Esophagus squamous epithelium (tissue), 5 donors: Measurements from ENCODE around the gene UGT2B7. TPM values are rescaled to one million over a fixed set of nuclear protein-coding genes. Genes with fewer than 3 reads are reported as not detected.

ENCODE experiments used
- DNase-seq: peaks from one replicate; lab custom pipeline; 2025; lab: John Stamatoyannopoulos, UW
- H3K27ac ChIP-seq, 4 donors: fragments of 200-600 bp; sonication (generic); one replicate each; pipeline ENCODE4 v1.5.1; 2016 to 2019; ENCODE audit warnings: mild to moderate bottlenecking in 1 of 4
- H3K27me3 ChIP-seq, 4 donors: fragments of 200-600 bp; sonication (generic); 1 replicate in 3 of 4; 2 replicates in 1 of 4; pipeline versions ENCODE4 v1.5.1 to v1.6.0; 2017 to 2021; ENCODE audit warnings: antibody characterized with exemption in 1 of 4
- H3K36me3 ChIP-seq, 3 donors: fragments of 200-600 bp; sonication (generic); one replicate each; pipeline ENCODE4 v1.5.1; 2016 to 2019
- H3K4me1 ChIP-seq, 3 donors: fragments of 200-600 bp; sonication (generic); one replicate each; pipeline ENCODE4 v1.5.1; 2017 to 2019
- H3K4me3 ChIP-seq, 4 donors: fragments of 200-600 bp; sonication (generic); 1 replicate in 3 of 4; 2 replicates in 1 of 4; pipeline ENCODE4 v1.5.1; 2016 to 2019; ENCODE audit warnings: mild to moderate bottlenecking in 2 of 4, moderate library complexity in 1 of 4
- H3K9me3 ChIP-seq, 3 donors: fragments of 200-600 bp; sonication (generic); one replicate each; pipeline ENCODE4 v1.5.1; 2016 to 2019
- POLR2A ChIP-seq, 4 donors: fragments of 450-650 bp; IDR thresholded peaks; one replicate each; pipeline ENCODE4 v1.6.1; 2017; ENCODE audit warnings: antibody characterized with exemption in 4 of 4, mild to moderate bottlenecking in 4 of 4, moderate library complexity in 3 of 4
- WGBS, 2 donors: methylation state at CpG; one replicate each; pipeline ENCODE4 v1.1.5; 2018; 5-methylcytosine and 5-hydroxymethylcytosine counted together
- intact Hi-C: fragments of 100-400 bp; cut with DNase I; formaldehyde crosslinking; loops from one replicate; pipeline ENCODE4 v1.15.0; 2022
- total RNA-seq, 4 donors: library from RNA; depleted of rRNA; stranded (reverse); fragments of >200 nt; gene quantifications; one replicate each; pipeline ENCODE4 v1.1.0, GENCODE V29; 2016
- TF ChIP-seq, protein P1 (sequence below), 6 experiments: fragments of 450-650 bp in 4 of 6; fragments of 200-600 bp in 2 of 6; sonication (generic) in 2 of 6; IDR thresholded peaks; one replicate each; pipeline ENCODE4 v1.5.1; 2016 to 2019; ENCODE audit warnings: antibody characterized with exemption in 6 of 6, mild to moderate bottlenecking in 4 of 6, moderate library complexity in 4 of 6
- donor health status: DM: yes; HTN: yes; CAD: no.

The UGT2B7 gene
- total RNA-seq, 4 donors from 2014 or later: not detected

DNA sequence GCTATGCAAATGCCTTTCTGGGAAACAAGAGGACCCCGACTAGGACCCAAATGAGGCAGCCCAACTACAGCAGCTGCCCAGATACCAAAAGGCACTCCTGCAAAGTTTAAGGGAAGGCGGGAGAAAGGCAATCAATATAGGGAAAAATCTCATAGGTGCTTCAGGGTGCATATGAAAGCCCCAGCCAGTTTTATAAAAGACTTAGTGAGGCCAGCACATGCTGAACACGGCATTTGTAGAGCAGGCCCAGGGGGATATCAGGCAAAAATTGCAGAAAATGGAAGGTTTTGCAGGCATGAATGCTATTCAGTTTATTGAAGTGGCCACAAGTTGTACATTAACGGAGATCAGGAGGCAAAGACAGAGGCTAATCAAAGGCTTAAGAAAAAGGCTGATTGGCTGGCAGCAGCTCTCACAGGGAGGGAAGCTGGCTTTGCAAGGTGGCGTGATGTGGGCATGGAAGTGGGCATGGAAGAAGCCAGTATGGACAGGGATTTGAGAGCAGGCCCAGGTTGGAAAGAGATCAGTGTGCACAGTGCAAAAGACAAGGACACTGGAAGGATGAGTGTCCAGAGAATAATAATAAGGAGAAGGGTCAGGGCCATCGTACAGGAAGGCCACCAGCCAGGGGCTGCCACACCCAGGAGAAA is 37.7 kb upstream of the UGT2B7 start:
- Histone ChIP-seq H3K4me1 (peaks cover 3 to 18% (median 4%) of the 10 kb centered on the region in 3 donors), H3K27ac (no peak overlapping the region), H3K4me3 (no peak overlapping the region), H3K27me3 (no peaks in the 10 kb centered on the region), H3K36me3 (no peaks in the 10 kb centered on the region), H3K9me3 (no peaks in the 10 kb centered on the region)
- 61 to 68% methylated on average over 6 of the region's 6 CpGs for WGBS, 2 donors
- DNase-seq: no peak
- intact Hi-C loops: no loop called here
- TF ChIP-seq, protein P1, sequence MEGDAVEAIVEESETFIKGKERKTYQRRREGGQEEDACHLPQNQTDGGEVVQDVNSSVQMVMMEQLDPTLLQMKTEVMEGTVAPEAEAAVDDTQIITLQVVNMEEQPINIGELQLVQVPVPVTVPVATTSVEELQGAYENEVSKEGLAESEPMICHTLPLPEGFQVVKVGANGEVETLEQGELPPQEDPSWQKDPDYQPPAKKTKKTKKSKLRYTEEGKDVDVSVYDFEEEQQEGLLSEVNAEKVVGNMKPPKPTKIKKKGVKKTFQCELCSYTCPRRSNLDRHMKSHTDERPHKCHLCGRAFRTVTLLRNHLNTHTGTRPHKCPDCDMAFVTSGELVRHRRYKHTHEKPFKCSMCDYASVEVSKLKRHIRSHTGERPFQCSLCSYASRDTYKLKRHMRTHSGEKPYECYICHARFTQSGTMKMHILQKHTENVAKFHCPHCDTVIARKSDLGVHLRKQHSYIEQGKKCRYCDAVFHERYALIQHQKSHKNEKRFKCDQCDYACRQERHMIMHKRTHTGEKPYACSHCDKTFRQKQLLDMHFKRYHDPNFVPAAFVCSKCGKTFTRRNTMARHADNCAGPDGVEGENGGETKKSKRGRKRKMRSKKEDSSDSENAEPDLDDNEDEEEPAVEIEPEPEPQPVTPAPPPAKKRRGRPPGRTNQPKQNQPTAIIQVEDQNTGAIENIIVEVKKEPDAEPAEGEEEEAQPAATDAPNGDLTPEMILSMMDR (IDR thresholded peaks at IDR 0.05): no peak
- no peak for TF ChIP-seq POLR2A (IDR thresholded peaks at IDR 0.05)

DNA sequence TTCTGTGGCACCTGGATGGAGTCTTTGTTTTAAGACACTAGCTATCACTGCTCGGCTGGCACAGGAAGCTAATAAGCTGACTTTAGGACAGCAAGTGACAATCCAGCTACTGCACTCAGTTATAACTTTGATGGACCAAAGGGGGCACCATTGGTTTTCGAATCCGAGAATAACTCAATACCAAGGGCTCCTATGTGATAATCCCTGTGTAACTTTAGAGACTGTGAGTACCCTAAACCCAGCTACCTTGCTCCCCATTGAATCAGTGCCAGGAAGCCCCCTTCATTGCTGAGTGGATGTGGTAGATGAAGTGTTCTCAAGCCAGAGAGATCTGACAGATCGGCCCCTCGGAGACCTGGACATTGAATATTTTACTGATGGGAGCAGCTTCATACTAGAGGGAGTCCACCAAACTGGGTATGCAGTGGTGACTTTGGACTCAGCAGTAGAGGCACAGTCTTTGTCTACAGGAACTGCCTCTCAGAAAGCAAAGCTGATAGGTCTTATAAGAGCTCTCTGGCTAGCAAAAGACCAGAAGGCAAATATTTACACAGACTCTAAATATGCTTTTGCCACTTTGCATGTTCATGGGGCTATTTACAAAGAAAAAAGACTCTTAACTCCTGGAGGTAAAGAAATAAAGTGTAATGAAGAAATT is 35.5 kb upstream of the UGT2B7 start:
- 66 to 76% methylated on average over 2 to 5 of the region's 5 CpGs for WGBS, 2 donors
- DNase-seq: no peak
- no peaks in the 10 kb centered on the region for H3K36me3 ChIP-seq
- intact Hi-C loops: no loop called here
- H3K27me3 ChIP-seq: no peaks in the 10 kb centered on the region
- H3K9me3 ChIP-seq: no peaks in the 10 kb centered on the region
- H3K27ac ChIP-seq: no peak overlapping the region
- no peak overlapping the region for H3K4me3 ChIP-seq
- TF ChIP-seq, protein P1 (IDR thresholded peaks at IDR 0.05): no peak
- no peak for TF ChIP-seq POLR2A (IDR thresholded peaks at IDR 0.05)
- peaks cover 3 to 11% (median 4%) of the 10 kb centered on the region in 3 donors for H3K4me1 ChIP-seq

DNA sequence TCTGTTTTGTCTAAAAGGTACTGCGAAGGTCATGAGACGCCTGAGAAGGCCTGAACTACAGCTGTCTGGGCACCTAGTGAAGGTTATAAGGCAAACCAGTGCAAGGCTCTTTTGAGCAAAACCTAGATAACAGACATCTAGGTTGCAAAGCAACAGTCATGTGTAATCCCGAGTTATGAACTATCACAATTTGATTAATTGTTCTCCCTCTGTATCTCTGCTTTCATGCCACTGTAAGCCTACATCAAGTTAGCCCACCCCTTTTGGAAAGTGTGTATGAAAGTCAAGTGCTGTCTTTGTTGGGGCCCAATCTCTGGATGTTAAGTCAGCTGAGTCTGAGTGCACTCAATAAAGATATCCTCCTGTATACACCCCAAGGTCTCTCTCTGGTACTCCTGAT is 31.9 kb upstream of the UGT2B7 start:
- intact Hi-C loops: no loop called here
- no peaks in the 10 kb centered on the region for H3K27me3 ChIP-seq
- no peak overlapping the region for H3K4me3 ChIP-seq
- no peak overlapping the region for H3K27ac ChIP-seq
- no peak for TF ChIP-seq POLR2A (IDR thresholded peaks at IDR 0.05)
- TF ChIP-seq, protein P1 (IDR thresholded peaks at IDR 0.05): no peak
- no peaks in the 10 kb centered on the region for H3K36me3 ChIP-seq
- WGBS, 2 donors: 69 to 70% methylated on average over 3 of the region's 3 CpGs
- no peak for DNase-seq
- no peaks in the 10 kb centered on the region for H3K9me3 ChIP-seq
- H3K4me1 ChIP-seq: no peaks in the 10 kb centered on the region

DNA sequence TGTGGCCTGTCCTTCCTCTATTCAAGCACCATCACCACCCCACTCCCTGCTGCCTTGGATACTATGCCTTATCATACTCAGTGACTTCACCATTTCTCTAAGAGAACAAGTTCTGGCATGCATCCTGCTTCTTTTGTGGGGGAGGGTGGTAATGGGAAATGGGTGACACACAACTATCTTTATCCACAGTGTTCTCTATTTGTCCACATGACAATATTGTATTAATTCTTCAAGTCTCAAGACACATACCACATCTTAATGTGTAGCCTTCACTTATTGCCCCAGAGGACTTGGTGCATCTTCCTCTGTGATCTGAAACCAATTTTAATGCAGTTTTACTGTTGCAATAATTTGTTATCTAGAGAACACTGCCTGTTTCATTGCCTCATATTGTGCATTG is 29.3 kb upstream of the UGT2B7 start:
- Histone ChIP-seq H3K27me3 (no peaks in the 10 kb centered on the region), H3K4me1 (no peaks in the 10 kb centered on the region), H3K36me3 (no peaks in the 10 kb centered on the region), H3K27ac (no peak overlapping the region), H3K9me3 (no peaks in the 10 kb centered on the region), H3K4me3 (no peak overlapping the region)
- no peak for DNase-seq
- TF ChIP-seq POLR2A (IDR thresholded peaks at IDR 0.05): no peak
- TF ChIP-seq, protein P1 (IDR thresholded peaks at IDR 0.05): no peak
- intact Hi-C loops: no loop called here

DNA sequence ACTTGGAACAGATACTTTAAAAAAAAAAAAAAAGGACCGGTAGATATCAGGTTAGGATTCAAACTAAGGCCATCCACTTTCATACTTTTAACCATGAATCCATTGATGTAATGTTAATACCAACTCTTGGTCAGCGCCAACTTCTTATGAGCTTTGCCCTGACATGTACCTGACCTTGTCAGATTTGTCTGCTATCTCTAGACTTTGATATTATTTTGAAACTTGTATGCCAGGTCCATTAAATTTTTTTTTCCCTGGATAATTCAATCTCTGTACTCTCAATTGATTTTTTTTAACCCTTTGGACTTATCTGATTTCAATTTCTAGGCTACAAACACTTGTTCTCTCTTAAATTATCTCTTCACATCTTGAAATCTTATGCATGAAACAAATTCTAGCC is 27.2 kb upstream of the UGT2B7 start:
- H3K9me3 ChIP-seq: no peaks in the 10 kb centered on the region

More for the DNA sequence above, 27.2 kb upstream of the UGT2B7 start:
- 30 to 52% methylated on average over 2 of the region's 2 CpGs for WGBS, 2 donors
- no peak overlapping the region for H3K27ac ChIP-seq
- TF ChIP-seq, protein P1 (IDR thresholded peaks at IDR 0.05): no peak
- no peak for TF ChIP-seq POLR2A (IDR thresholded peaks at IDR 0.05)
- no peaks in the 10 kb centered on the region for H3K4me1 ChIP-seq
- intact Hi-C loops: no loop called here
- H3K36me3 ChIP-seq: no peaks in the 10 kb centered on the region
- no peak overlapping the region for H3K4me3 ChIP-seq
- no peak for DNase-seq
- H3K27me3 ChIP-seq: no peaks in the 10 kb centered on the region
